K562 (cell line): ENCODE measurements around the gene ATP5PO. TPM values are rescaled to one million over a fixed set of nuclear protein-coding genes. Genes with fewer than 3 reads are reported as not detected.
A peak's percentile ranks its signal among the peaks of the same experiment; 100 is the strongest.
"Not testable (repeated sequence)": the region's sequence is repeated elsewhere in the genome, so short reads cannot be mapped to it uniquely, and the experiment has no call there.

ENCODE experiments used
- ATAC-seq: fragments of 200-7000 bp; cut with Tn5 transposase; 3 replicates; pipeline ENCODE4 v1.9.1; 2020; ENCODE audit warnings: moderate library complexity
- BruUV-seq: library from RNA; stranded (reverse); fragments of 400-500 nt; replicated peaks from 2 replicates; lab custom pipeline; 2021; lab: Mats Ljungman, UMichigan
- CTCF ChIA-PET: fragments of 300-600 bp; formaldehyde crosslinking; extraction: SDS; loops from one replicate; lab custom pipeline; 2021; ENCODE audit warnings: low intra/inter-chr PET ratio; lab: Yijun Ruan, JAX
- POLR2A ChIA-PET: fragments of 300-600, 350-650 bp; sonication (Branson Sonifier 250); formaldehyde crosslinking; extraction: SDS; loops from one replicate; lab custom pipeline; 2021; ENCODE audit warnings: antibody characterized with exemption, inconsistent platforms; lab: Yijun Ruan, JAX
- DNase-seq, 4 experiments: peaks; one replicate each; pipeline versions ENCODE4 v3.0.0 to v3.0.0-alpha.2; 2011 to 2018; ENCODE audit warnings: low spot score in 3 of 4, mixed read lengths in 3 of 4; ENCODE audit errors: extremely low read depth in 1 of 4
- FAIRE-seq: peaks from 2 replicates; lab custom pipeline; 2011; peaks lifted over from hg19 to GRCh38; lab: Jason Lieb, UNC
- H2AFZ ChIP-seq: 2 replicates; pipeline ENCODE4 v1.6.0; 2011; ENCODE audit warnings: low read depth, low read length, control low read depth, inconsistent platforms
- H3K27ac ChIP-seq: fragments of 200-600 bp; 3 replicates; pipeline ENCODE4 v1.8.0; 2011; ENCODE audit warnings: low read depth, mild to moderate bottlenecking, control low read depth, inconsistent platforms, low read length, moderate library complexity, mixed read lengths; ENCODE audit errors: extremely low read depth
- H3K27me3 ChIP-seq, 2 experiments: fragments of 300-600 bp in 1 of 2; 2 replicates in 1 of 2; 3 replicates in 1 of 2; pipeline versions ENCODE4 v1.6.0 to v1.8.0; 2011; ENCODE audit warnings: inconsistent platforms in 2 of 2, low read length in 2 of 2, mild to moderate bottlenecking in 1 of 2, mixed read lengths in 1 of 2, moderate library complexity in 1 of 2; ENCODE audit not compliant: control insufficient read depth in 2 of 2, insufficient read depth in 2 of 2
- H3K36me3 ChIP-seq: fragments of 300-600 bp; 3 replicates; pipeline ENCODE4 v1.8.0; 2011; ENCODE audit warnings: mild to moderate bottlenecking, low read length, inconsistent platforms; ENCODE audit not compliant: control insufficient read depth, insufficient read depth
- H3K4me1 ChIP-seq, 2 experiments: fragments of 200-600 bp in 1 of 2; replicated peaks in 1 of 2; 2 replicates in 1 of 2; 3 replicates in 1 of 2; pipeline versions ENCODE4 v1.5.1 to v1.8.0; 2011; ENCODE audit warnings: inconsistent platforms in 2 of 2, low read length in 2 of 2, mild to moderate bottlenecking in 1 of 2, mixed read lengths in 1 of 2, moderate library complexity in 1 of 2; ENCODE audit not compliant: control insufficient read depth in 2 of 2, insufficient read depth in 2 of 2
- H3K4me2 ChIP-seq: 2 replicates; pipeline ENCODE4 v1.6.1; 2011; ENCODE audit warnings: low read length, control low read depth, inconsistent platforms, mixed read lengths; ENCODE audit not compliant: insufficient read depth
- H3K4me3 ChIP-seq: fragments of 200-600 bp; sonication (generic), shearing (Covaris generic); 2 replicates; pipeline ENCODE4 v1.5.1; 2016; ENCODE audit warnings: control low read depth, inconsistent platforms
- H3K79me2 ChIP-seq: fragments of 200-600 bp; 3 replicates; pipeline ENCODE4 v1.8.0; 2011; ENCODE audit warnings: low read length, inconsistent platforms; ENCODE audit not compliant: control insufficient read depth, insufficient read depth
- H3K9ac ChIP-seq, 2 experiments: 2 replicates each; pipeline versions ENCODE4 v1.6.0 to v1.6.1; 2011; ENCODE audit warnings: low read depth in 2 of 2, low read length in 2 of 2, control low read depth in 1 of 2, inconsistent platforms in 1 of 2, mild to moderate bottlenecking in 1 of 2, mixed read lengths in 1 of 2; ENCODE audit not compliant: insufficient read depth in 1 of 2
- H3K9me1 ChIP-seq: one replicate; pipeline ENCODE4 v1.6.0; 2011; ENCODE audit warnings: inconsistent platforms, mild to moderate bottlenecking, low read length, moderate library complexity; ENCODE audit not compliant: control insufficient read depth, insufficient read depth
- H3K9me3 ChIP-seq: replicated peaks from 2 replicates; pipeline ENCODE4 v1.5.1; 2011; ENCODE audit warnings: low read depth, low read length, inconsistent platforms; ENCODE audit not compliant: control insufficient read depth, insufficient read depth
- H4K20me1 ChIP-seq: replicated peaks from 2 replicates; pipeline ENCODE4 v1.6.1; 2011; ENCODE audit warnings: low read length, inconsistent platforms, mixed read lengths; ENCODE audit not compliant: control insufficient read depth, insufficient read depth
- ARID1B ChIP-seq: fragments of 450-650 bp; IDR thresholded peaks from 2 replicates; pipeline ENCODE4 v1.6.1; 2016; ENCODE audit warnings: antibody characterized with exemption, mild to moderate bottlenecking, inconsistent platforms
- BRD9 ChIP-seq: fragments of 450-650 bp; IDR thresholded peaks from 2 replicates; pipeline ENCODE4 v1.6.1; 2018; ENCODE audit warnings: low read depth; ENCODE audit not compliant: partially characterized antibody
- CTBP1 ChIP-seq: fragments of 450-650 bp; IDR thresholded peaks from 2 replicates; pipeline ENCODE4 v1.6.1; 2016; ENCODE audit warnings: borderline replicate concordance
- CXXC5 ChIP-seq: fragments of 250-450 bp; sonication (Bioruptor Pico); IDR thresholded peaks from 2 replicates; pipeline ENCODE4 v1.8.0; 2022; ENCODE audit warnings: inconsistent platforms, mild to moderate bottlenecking, moderate library complexity
- MECOM ChIP-seq: fragments of 250-450 bp; sonication (Bioruptor Pico); IDR thresholded peaks from 2 replicates; pipeline ENCODE4 v1.8.0; 2022; ENCODE audit warnings: inconsistent platforms
- NRF1 ChIP-seq, 2 experiments: fragments of 450-650 bp; IDR thresholded peaks in 1 of 2; conservative IDR thresholded peaks in 1 of 2; 2 replicates each; pipeline ENCODE4 v1.6.1; 2014; ENCODE audit warnings: mild to moderate bottlenecking in 2 of 2
- RB1 ChIP-seq: fragments of 450-650 bp; IDR thresholded peaks from 2 replicates; pipeline ENCODE4 v1.6.1; 2017; ENCODE audit warnings: low read depth, mild to moderate bottlenecking
- SUPT5H ChIP-seq: fragments of 450-650 bp; IDR thresholded peaks from 2 replicates; pipeline ENCODE4 v1.6.1; 2016
- TBP ChIP-seq: optimal IDR thresholded peaks from 2 replicates; pipeline ENCODE3; 2011; ENCODE audit warnings: low read depth, low read length, improper control_type of control experiment
- TOE1 ChIP-seq, 2 experiments: fragments of 450-650 bp in 1 of 2; sonication (generic) in 1 of 2; formaldehyde crosslinking in 1 of 2; IDR thresholded peaks; 2 replicates each; pipeline versions ENCODE4 v1.7.1 to v1.8.0; 2016 to 2022; ENCODE audit warnings: borderline replicate concordance in 2 of 2, mild to moderate bottlenecking in 2 of 2, antibody characterized with exemption in 1 of 2, inconsistent platforms in 1 of 2, low read depth in 1 of 2, missing genetic modification reagents in 1 of 2, moderate library complexity in 1 of 2
- ZC3H8 ChIP-seq: fragments of 450-650 bp; IDR thresholded peaks from 2 replicates; pipeline ENCODE4 v1.6.1; 2017
- ZEB2 ChIP-seq: fragments of 450-650 bp; IDR thresholded peaks from 2 replicates; pipeline ENCODE4 v1.6.1; 2016
- whole genome bisulfite sequencing: fragments of 100-300 bp; shearing (Covaris generic); methylation state at CpG from one replicate; pipeline ENCODE4 v1.1.6; 2016; ENCODE audit warnings: low coverage, mixed read lengths; ENCODE audit not compliant: insufficient coverage; ENCODE audit errors: missing lambda C conversion rate; 5-methylcytosine and 5-hydroxymethylcytosine counted together
- in situ Hi-C: fragments of 300-500 bp; cut with MboI; formaldehyde crosslinking; loops from 4 replicates; pipeline ENCODE4 v1.15.0; 2018; ENCODE audit warnings: inconsistent platforms, mixed read lengths
- intact Hi-C: fragments of 100-400 bp; cut with micrococcal nuclease; formaldehyde crosslinking; loops from 2 replicates; pipeline ENCODE4 v1.14.2; 2022
- polyA plus RNA-seq, 8 experiments: library from polyadenylated mRNA; depleted of rRNA in 4 of 8; stranded (reverse) in 5 of 8; unstranded in 3 of 8; fragments of >200 nt; fragmentation: Nextera tagmentation in 2 of 8; fragmentation: Illumina TruSeq in 1 of 8; extraction: Ambion mirVana in 2 of 8; extraction: Trizol in 1 of 8; gene quantifications; 2 replicates each; pipeline versions ENCODE4 v1.2.1 to v1.2.3, GENCODE V29; 2011 to 2014; ENCODE audit warnings: inconsistent platforms in 1 of 8, missing spikeins in 1 of 8
- total RNA-seq, 7 experiments: library from RNA; depleted of rRNA in 6 of 7; stranded (reverse); fragments of >200 nt in 6 of 7; fragmentation: Illumina TruSeq in 2 of 7; extraction: Trizol in 2 of 7; gene quantifications; 2 replicates each; pipeline versions ENCODE4 v1.2.1 to v1.2.3, GENCODE V29; 2011 to 2021; ENCODE audit warnings: low replicate concordance in 1 of 7
- TF ChIP-seq, protein P1 (sequence below), 2 experiments: fragments of 250-450 bp in 1 of 2; fragments of 450-650 bp in 1 of 2; sonication (Bioruptor Pico) in 1 of 2; IDR thresholded peaks; 2 replicates each; pipeline versions ENCODE4 v1.6.1 to v1.8.0; 2016 to 2021; ENCODE audit warnings: mild to moderate bottlenecking in 2 of 2, moderate library complexity in 2 of 2, missing compliant biosample characterization in 1 of 2, missing genetic modification characterization in 1 of 2
- TF ChIP-seq, protein P2 (sequence below): fragments of 450-650 bp; IDR thresholded peaks from 2 replicates; pipeline ENCODE4 v1.6.1; 2014; ENCODE audit warnings: low read depth, mild to moderate bottlenecking, moderate library complexity, borderline replicate concordance
- TF ChIP-seq, protein P3 (sequence below), 2 experiments: fragments of 450-650 bp; conservative IDR thresholded peaks; 2 replicates each; pipeline ENCODE4 v1.6.1; 2017; ENCODE audit warnings: mild to moderate bottlenecking in 2 of 2, moderate library complexity in 2 of 2

ATP5PO gene
- total and polyA plus RNA-seq, 9 of the 15 experiments (the other 6 are each of a cell fraction or from before 2014, with no cell fraction given) = 367 to 2,722 (median 808) TPM

DNA sequence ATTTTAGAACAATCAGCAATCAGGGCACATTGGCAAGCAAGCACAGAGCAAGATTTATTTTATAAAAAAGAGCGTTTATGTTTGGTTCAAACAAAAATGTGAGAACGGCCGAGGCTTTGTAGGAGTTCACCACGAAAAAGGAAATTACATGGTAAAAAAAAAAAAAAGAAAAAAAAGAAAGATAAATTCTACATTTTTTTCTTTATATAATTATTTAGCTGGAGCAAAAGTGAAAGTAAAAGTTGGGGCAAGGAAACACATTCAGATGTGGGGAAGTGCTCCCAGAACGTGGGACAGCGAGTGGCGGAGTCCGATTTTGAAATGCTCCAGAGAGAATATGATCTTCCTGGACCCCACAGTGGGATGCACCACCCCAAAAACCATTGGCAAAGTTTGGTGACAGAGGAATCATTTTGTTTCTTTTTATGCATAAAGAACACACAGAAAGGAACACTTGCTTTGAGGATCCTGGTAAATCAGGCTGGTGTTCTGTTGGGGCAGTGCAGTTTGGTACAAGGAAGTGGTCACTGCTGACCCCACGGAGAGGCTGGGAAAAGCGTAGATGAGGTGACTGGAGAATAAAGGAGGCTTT lies 16.3 kb upstream of the ATP5PO start (continued):
- TF ChIP-seq ZC3H8 (no peak), RB1 (no peak)
- TF ChIP-seq, all 486 proteins: peak for 15

DNA sequence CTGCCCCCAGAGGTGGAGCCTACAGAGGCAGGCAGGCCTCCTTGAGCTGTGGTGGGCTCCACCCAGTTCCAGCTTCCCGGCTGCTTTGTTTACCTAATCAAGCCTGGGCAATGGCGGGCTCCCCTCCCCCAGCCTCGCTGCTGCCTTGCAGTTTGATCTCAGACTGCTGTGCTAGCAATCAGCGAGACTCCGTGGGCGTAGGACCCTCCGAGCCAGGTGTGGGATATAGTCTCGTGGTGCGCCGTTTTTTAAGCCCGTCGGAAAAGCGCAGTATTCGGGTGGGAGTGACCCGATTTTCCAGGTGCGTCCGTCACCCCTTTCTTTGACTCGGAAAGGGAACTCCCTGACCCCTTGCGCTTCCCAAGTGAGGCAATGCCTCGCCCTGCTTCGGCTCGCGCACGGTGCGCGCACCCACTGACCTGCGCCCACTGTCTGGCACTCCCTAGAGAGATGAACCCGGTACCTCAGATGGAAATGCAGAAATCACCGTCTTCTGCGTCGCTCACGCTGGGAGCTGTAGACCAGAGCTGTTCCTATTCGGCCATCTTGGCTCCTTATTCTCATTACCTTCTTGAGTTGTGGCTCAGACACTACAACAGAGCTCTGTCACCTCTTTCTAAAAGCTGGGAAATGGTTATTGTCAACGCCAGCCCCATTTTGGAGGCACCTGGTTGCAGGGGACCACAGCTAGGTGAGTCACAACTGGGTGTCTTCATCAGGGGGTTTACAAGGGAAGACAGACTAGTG lies 15.6 kb upstream of the ATP5PO start:
- peak; percentile 89 for ATAC-seq
- H3K79me2 ChIP-seq = peaks cover 19% of the 10 kb centered on the region
- H4K20me1 ChIP-seq; H3K4me1 ChIP-seq; H3K36me3 ChIP-seq; H3K9me1 ChIP-seq; in situ Hi-C loops; FAIRE-seq; CTCF ChIA-PET; H3K9me3 ChIP-seq; H3K27me3 ChIP-seq; TF ChIP-seq TOE1 (CRISPR knock-in tag; IDR thresholded peaks at IDR 0.05; ENCODE audit: borderline replicate concordance, low read depth): not testable (repeated sequence)
- BruUV-seq = TSS peak; percentile 80
- H3K4me2 ChIP-seq = peak overlapping the region; percentile 93
- peak in 3 of 4 experiments; percentile 38 to 50 (median 50) for DNase-seq
- POLR2A ChIA-PET = interaction anchor here (0.6 to 1.4 kb wide), 5 partner anchors 16 to 142 kb away, joined by 3 to 5 read pairs (median 3); partner anchors contain the start of genes MRPS6 and SLC5A3
- H3K4me3 ChIP-seq = peak overlapping the region; percentile 67
- peak overlapping the region; percentile 99 for H2AFZ ChIP-seq
- 0% methylated on average over 3 of the region's 34 CpGs for WGBS
- peak overlapping the region; percentile 92 for H3K27ac ChIP-seq
- peak overlapping the region; percentile 90 to 92 for H3K9ac ChIP-seq
- intact Hi-C loops = loop anchor here (5.0 kb wide), 1 partner anchor 101 kb away; no protein-coding TSS in a partner anchor
- peak; percentile 19; the same call in 1 of the 2 replicates for TF ChIP-seq ARID1B
- TF ChIP-seq ZEB2 = 0 out of 2 replicates have a peak, but pooled peaks have one; percentile 14
- TF ChIP-seq CXXC5 (CRISPR knock-in tag) = peak; percentile 56; the same call in 1 of the 2 replicates
- TF ChIP-seq, protein P1, sequence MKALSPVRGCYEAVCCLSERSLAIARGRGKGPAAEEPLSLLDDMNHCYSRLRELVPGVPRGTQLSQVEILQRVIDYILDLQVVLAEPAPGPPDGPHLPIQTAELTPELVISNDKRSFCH (CRISPR knock-in tag; IDR thresholded peaks at IDR 0.05) = not testable (repeated sequence)
- TF ChIP-seq, protein P1 (tag; IDR thresholded peaks at IDR 0.05) = peak; percentile 69; the same call in 1 of the 2 replicates
- TF ChIP-seq NRF1 (conservative IDR thresholded peaks at IDR 0.05 in 1 of 2, IDR thresholded peaks at IDR 0.05 in 1 of 2) = peak; percentile 70 to 78
- TF ChIP-seq, protein P2, sequence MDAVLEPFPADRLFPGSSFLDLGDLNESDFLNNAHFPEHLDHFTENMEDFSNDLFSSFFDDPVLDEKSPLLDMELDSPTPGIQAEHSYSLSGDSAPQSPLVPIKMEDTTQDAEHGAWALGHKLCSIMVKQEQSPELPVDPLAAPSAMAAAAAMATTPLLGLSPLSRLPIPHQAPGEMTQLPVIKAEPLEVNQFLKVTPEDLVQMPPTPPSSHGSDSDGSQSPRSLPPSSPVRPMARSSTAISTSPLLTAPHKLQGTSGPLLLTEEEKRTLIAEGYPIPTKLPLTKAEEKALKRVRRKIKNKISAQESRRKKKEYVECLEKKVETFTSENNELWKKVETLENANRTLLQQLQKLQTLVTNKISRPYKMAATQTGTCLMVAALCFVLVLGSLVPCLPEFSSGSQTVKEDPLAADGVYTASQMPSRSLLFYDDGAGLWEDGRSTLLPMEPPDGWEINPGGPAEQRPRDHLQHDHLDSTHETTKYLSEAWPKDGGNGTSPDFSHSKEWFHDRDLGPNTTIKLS = peak; percentile 18; the same call in 1 of the 2 replicates
- peak; percentile 24 for TF ChIP-seq BRD9
- TF ChIP-seq TBP = peak; percentile 22
- TF ChIP-seq TOE1 (IDR thresholded peaks at IDR 0.05; ENCODE audit: borderline replicate concordance) = 0 out of 2 replicates have a peak, but pooled peaks have one; percentile 44
- TF ChIP-seq CTBP1 = peak; percentile 59; the same call in 1 of the 2 replicates
- TF ChIP-seq, protein P3, sequence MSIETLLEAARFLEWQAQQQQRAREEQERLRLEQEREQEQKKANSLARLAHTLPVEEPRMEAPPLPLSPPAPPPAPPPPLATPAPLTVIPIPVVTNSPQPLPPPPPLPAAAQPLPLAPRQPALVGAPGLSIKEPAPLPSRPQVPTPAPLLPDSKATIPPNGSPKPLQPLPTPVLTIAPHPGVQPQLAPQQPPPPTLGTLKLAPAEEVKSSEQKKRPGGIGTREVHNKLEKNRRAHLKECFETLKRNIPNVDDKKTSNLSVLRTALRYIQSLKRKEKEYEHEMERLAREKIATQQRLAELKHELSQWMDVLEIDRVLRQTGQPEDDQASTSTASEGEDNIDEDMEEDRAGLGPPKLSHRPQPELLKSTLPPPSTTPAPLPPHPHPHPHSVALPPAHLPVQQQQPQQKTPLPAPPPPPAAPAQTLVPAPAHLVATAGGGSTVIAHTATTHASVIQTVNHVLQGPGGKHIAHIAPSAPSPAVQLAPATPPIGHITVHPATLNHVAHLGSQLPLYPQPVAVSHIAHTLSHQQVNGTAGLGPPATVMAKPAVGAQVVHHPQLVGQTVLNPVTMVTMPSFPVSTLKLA (conservative IDR thresholded peaks at IDR 0.05) = peak; percentile 43 to 61; a peak in 3 of 4 replicates
- 0 out of 2 replicates have a peak, but pooled peaks have one; percentile 10 for TF ChIP-seq MECOM (CRISPR knock-in tag)
- TF ChIP-seq SUPT5H = peak; percentile 75
